OCI-LY7 (cell line): ENCODE measurements around the gene SORBS2. TPM values are rescaled to one million over a fixed set of nuclear protein-coding genes. Genes with fewer than 3 reads are reported as not detected.

Source experiments
- BruUV-seq: library from RNA; stranded (reverse); fragments of 400-500 nt; replicated peaks from 2 replicates; lab custom pipeline; 2021; lab: Mats Ljungman, UMichigan
- CTCF ChIA-PET: fragments of 300-600 bp; sonication (Branson Sonifier 250); formaldehyde crosslinking; loops from one replicate; lab custom pipeline; 2022; ENCODE audit warnings: antibody characterized with exemption; ENCODE audit not compliant: unreplicated experiment; lab: Charles Lee
- POLR2A ChIA-PET: fragments of 300-600 bp; sonication (Branson Sonifier 250); formaldehyde crosslinking; loops from one replicate; lab custom pipeline; 2022; ENCODE audit warnings: antibody characterized with exemption; lab: Charles Lee
- DNase-seq: peaks from one replicate; pipeline ENCODE4 v3.0.0-alpha.2; 2015; ENCODE audit warnings: low spot score
- H2AFZ ChIP-seq: fragments of 200-600 bp; sonication (generic), shearing (Covaris generic); 2 replicates; pipeline ENCODE4 v1.6.1; 2014; ENCODE audit warnings: mild to moderate bottlenecking, antibody characterized with exemption, low read length, moderate library complexity
- H3K27ac ChIP-seq: fragments of 200-600 bp; sonication (generic); 2 replicates; pipeline ENCODE4 v1.5.1; 2014; ENCODE audit warnings: mixed run types, low read depth, mild to moderate bottlenecking, moderate library complexity, low read length, inconsistent platforms; ENCODE audit not compliant: poor library complexity, severe bottlenecking
- H3K36me3 ChIP-seq: fragments of 200-600 bp; sonication (generic); 2 replicates; pipeline ENCODE4 v1.6.1; 2014; ENCODE audit warnings: mild to moderate bottlenecking, antibody characterized with exemption, low read length, moderate library complexity, mixed read lengths; ENCODE audit not compliant: insufficient read depth
- H3K4me1 ChIP-seq: fragments of 200-600 bp; sonication (generic); 2 replicates; pipeline ENCODE4 v1.5.1; 2014; ENCODE audit warnings: mild to moderate bottlenecking, low read length; ENCODE audit not compliant: insufficient read depth, poor library complexity, severe bottlenecking
- H3K4me2 ChIP-seq: fragments of 200-600 bp; sonication (generic); 2 replicates; pipeline ENCODE4 v1.6.1; 2014; ENCODE audit warnings: mild to moderate bottlenecking, low read length
- H3K4me3 ChIP-seq: fragments of 200-600 bp; sonication (generic); 2 replicates; pipeline ENCODE4 v1.5.1; 2014; ENCODE audit warnings: mild to moderate bottlenecking, low read depth, low read length; ENCODE audit not compliant: poor library complexity, severe bottlenecking
- H3K79me2 ChIP-seq: fragments of 200-600 bp; sonication (generic); 2 replicates; pipeline ENCODE4 v1.6.1; 2016; ENCODE audit warnings: low read depth, mild to moderate bottlenecking, low read length, moderate library complexity, mixed read lengths; ENCODE audit not compliant: insufficient read depth
- H3K9me2 ChIP-seq: fragments of 200-600 bp; sonication (generic); 2 replicates; pipeline ENCODE4 v1.6.1; 2016; ENCODE audit warnings: mild to moderate bottlenecking, low read length, mixed read lengths; ENCODE audit not compliant: insufficient read depth
- H3K9me3 ChIP-seq: fragments of 200-600 bp; sonication (generic); 2 replicates; pipeline ENCODE4 v1.6.1; 2014; ENCODE audit warnings: mild to moderate bottlenecking, mixed run types, low read length, mixed read lengths
- H4K20me1 ChIP-seq: fragments of 200-600 bp; sonication (generic); 2 replicates; pipeline ENCODE4 v1.6.1; 2014; ENCODE audit warnings: mild to moderate bottlenecking, antibody characterized with exemption, low read length, moderate library complexity, mixed read lengths; ENCODE audit not compliant: insufficient read depth
- CTCF ChIP-seq: fragments of 200-600 bp; sonication (generic); conservative IDR thresholded peaks from 2 replicates; pipeline ENCODE4 v1.5.1; 2014; ENCODE audit warnings: mild to moderate bottlenecking, antibody characterized with exemption, low read length, moderate library complexity, mixed read lengths
- EZH2phosphoT487 ChIP-seq: fragments of 200-600 bp; sonication (generic); IDR thresholded peaks from 2 replicates; pipeline ENCODE4 v1.6.1; 2018; ENCODE audit warnings: low read depth, borderline replicate concordance, mild to moderate bottlenecking, mixed run types, antibody characterized with exemption, low read length, moderate library complexity, mixed read lengths
- intact Hi-C: fragments of 100-400 bp; cut with micrococcal nuclease; formaldehyde crosslinking; loops from one replicate; pipeline ENCODE4 v1.10.0; 2022; ENCODE audit not compliant: unreplicated experiment
- total RNA-seq, 2 experiments: library from RNA; depleted of rRNA in 1 of 2; stranded (reverse); fragments of >200 nt in 1 of 2; shearing (Covaris generic) in 1 of 2; gene quantifications; 2 replicates each; pipeline ENCODE4 v1.2.3, GENCODE V29; 2014 to 2022

Gene SORBS2
- total RNA-seq, 2 experiments from 2014 or later, result 33.2 to 43.5 TPM

DNA sequence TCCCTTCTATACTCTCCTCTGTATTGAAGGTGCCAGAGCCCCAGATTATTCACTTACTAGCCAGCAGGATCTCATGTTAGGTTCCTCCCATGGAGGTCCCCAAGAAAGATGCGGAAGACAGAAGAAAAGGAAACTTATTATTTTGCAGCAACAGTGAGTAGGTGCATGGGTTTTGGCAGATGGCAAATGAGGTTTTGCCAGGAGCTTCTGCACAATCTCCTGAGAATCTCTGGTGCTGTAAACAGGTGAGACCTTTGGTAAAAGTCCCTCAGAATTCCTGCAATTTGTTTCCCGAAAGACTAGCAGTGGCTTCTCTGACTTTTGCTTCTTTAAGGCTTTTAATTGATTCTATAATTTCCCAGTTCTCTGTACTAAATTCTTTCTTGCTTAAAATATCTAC, 29.5 kb upstream of the SORBS2 start:
- no peaks in the 10 kb centered on the region for H3K9me3 ChIP-seq
- H3K9me2 ChIP-seq, result no peaks in the 10 kb centered on the region
- TF ChIP-seq EZH2phosphoT487 (no peak), CTCF (no peak)
- H3K36me3 ChIP-seq, result no peaks in the 10 kb centered on the region
- H3K4me1 ChIP-seq, result no peaks in the 10 kb centered on the region
- ChIA-PET POLR2A (interaction anchor here (0.6 kb wide), 2 partner anchors 79 to 133 kb away, joined by 3 to 4 read pairs; no protein-coding TSS in a partner anchor), CTCF (no interaction called here)
- no peaks in the 10 kb centered on the region for H4K20me1 ChIP-seq
- no peak overlapping the region for H3K4me3 ChIP-seq
- no peak overlapping the region for H3K27ac ChIP-seq
- no peak for DNase-seq
- BruUV-seq, result no TSS peak
- intact Hi-C loops, result no loop called here
- H3K79me2 ChIP-seq, result no peaks in the 10 kb centered on the region
- no peak overlapping the region for H2AFZ ChIP-seq
- H3K4me2 ChIP-seq, result no peak overlapping the region

- POLR2A ChIA-PET, result no interaction called here
- no peak for TF ChIP-seq CTCF
- TF ChIP-seq EZH2phosphoT487, result no peak
- Histone ChIP-seq H3K27ac (no peak overlapping the region), H3K4me3 (no peak overlapping the region), H3K79me2 (no peaks in the 10 kb centered on the region), H3K4me1 (no peaks in the 10 kb centered on the region), H3K9me3 (no peaks in the 10 kb centered on the region), H2AFZ (no peak overlapping the region), H4K20me1 (no peaks in the 10 kb centered on the region), H3K4me2 (no peak overlapping the region), H3K9me2 (no peaks in the 10 kb centered on the region), H3K36me3 (no peaks in the 10 kb centered on the region)
- CTCF ChIA-PET, result no interaction called here
- intact Hi-C loops, result no loop called here
- no TSS peak for BruUV-seq
- DNase-seq, result no peak
Observed at GRCh38 chr4:185840953-185841352, 29.0 kb upstream of the SORBS2 start.

- Histone ChIP-seq H2AFZ (no peak overlapping the region), H3K4me3 (no peak overlapping the region), H3K9me3 (no peaks in the 10 kb centered on the region), H4K20me1 (no peaks in the 10 kb centered on the region), H3K79me2 (no peaks in the 10 kb centered on the region), H3K9me2 (no peaks in the 10 kb centered on the region), H3K4me1 (no peaks in the 10 kb centered on the region), H3K36me3 (no peaks in the 10 kb centered on the region), H3K27ac (no peak overlapping the region), H3K4me2 (no peak overlapping the region)
- DNase-seq, result no peak
- no peak for TF ChIP-seq EZH2phosphoT487
- no peak for TF ChIP-seq CTCF
- ChIA-PET CTCF (no interaction called here), POLR2A (interaction anchor here (0.6 kb wide), 1 partner anchor 56 kb away, joined by 3 read pairs; no protein-coding TSS in a partner anchor)
- intact Hi-C loops, result no loop called here
- BruUV-seq, result no TSS peak
Observed at GRCh38 chr4:185840201-185840600, 28.2 kb upstream of the SORBS2 start.
